ENCODE measurements around the gene FGF11. TPM values are rescaled to one million over a fixed set of nuclear protein-coding genes. Genes with fewer than 3 reads are reported as not detected.

The FGF11 gene
- polyA plus RNA-seq, 3 donors, result 2.2 TPM; not detected in 2

GRCh38 chr17:7407082-7407481 lies 32.2 kb upstream of the FGF11 start:
- no peak overlapping the region for H2AFZ ChIP-seq (ENCODE audit: insufficient read depth, low read depth, low read length, poor library complexity, severe bottlenecking)
- no peaks in the 10 kb centered on the region for H3K36me3 ChIP-seq (replicated peaks in 1 of 2; ENCODE audit: control insufficient read depth in 1 of 2, insufficient read depth in 2 of 2, low read length in 2 of 2)
- H3K9ac ChIP-seq (ENCODE audit: insufficient read depth, low read length, poor library complexity, severe bottlenecking), result no peak overlapping the region
- WGBS (ENCODE audit: insufficient coverage), result 87% methylated on average over 3 of the region's 13 CpGs
- peaks cover 0 to 8% (median 3%) of the 10 kb centered on the region in 7 donors for H3K9me3 Mint-ChIP-seq
- peak overlapping the region in 1 of 2 donors; percentile 71 for H3K4me3 Mint-ChIP-seq
- no peaks in the 10 kb centered on the region for H3K9me3 ChIP-seq (replicated peaks in 1 of 2; ENCODE audit: control insufficient read depth in 1 of 2, insufficient read depth in 1 of 2, low read length in 2 of 2)
- H3K4me1 Mint-ChIP-seq, result peaks cover 21% of the 10 kb centered on the region
- TF ChIP-seq CTCF (IDR thresholded peaks at IDR 0.05), result no peak
- peak overlapping the region in 1 of 7 donors; percentile 84 for H3K27ac Mint-ChIP-seq
- H3K36me3 Mint-ChIP-seq, result peaks cover 0 to 5% of the 10 kb centered on the region in 2 donors
- no peak overlapping the region for H3K4me3 ChIP-seq (replicated peaks in 1 of 3; ENCODE audit: low read depth in 2 of 3, low read length in 3 of 3)
- H3K27me3 ChIP-seq (ENCODE audit: control insufficient read depth in 2 of 2, insufficient read depth in 2 of 2, low read length in 2 of 2), result peaks cover 4 to 37% of the 10 kb centered on the region in 2 donors
- H3K27me3 Mint-ChIP-seq (ENCODE audit: low read depth in 3 of 3), result peaks cover 36 to 49% (median 46%) of the 10 kb centered on the region in 3 donors
- intact Hi-C loops (cut with micrococcal nuclease), result loop anchor here in 1 of 2 donors (10.0 kb wide), 1 partner anchor 192 kb away; the partner anchor contains the start of genes ACADVL and DLG4
- DNase-seq, result no peak
- H3K4me1 ChIP-seq (ENCODE audit: control insufficient read depth in 1 of 2, insufficient read depth in 2 of 2, low read length in 2 of 2), result peaks cover 13 to 24% of the 10 kb centered on the region in 2 donors
- peaks cover 3% of the 10 kb centered on the region for H3K79me2 ChIP-seq (ENCODE audit: insufficient read depth, low read length)
- no peak overlapping the region for H3K27ac ChIP-seq (ENCODE audit: low read depth in 1 of 2, low read length in 2 of 2)
- H4K20me1 ChIP-seq (ENCODE audit: insufficient read depth, low read length), result no peaks in the 10 kb centered on the region
- H3K4me2 ChIP-seq (replicated peaks; ENCODE audit: extremely low read depth, low read length, poor library complexity, severe bottlenecking), result no peak overlapping the region

- no peak within 1 kb of the TSS for H3K9ac ChIP-seq (ENCODE audit: insufficient read depth, low read length, poor library complexity, severe bottlenecking)
- Mint-ChIP-seq H3K27me3 (ENCODE audit: low read depth in 3 of 3) (peaks cover 36 to 49% (median 46%) of the 10 kb centered on the region in 3 donors), H3K4me1 (peaks cover 20% of the 10 kb centered on the region), H3K4me3 (peak within 1 kb of the TSS; percentile 34 to 71), H3K36me3 (peaks cover 0 to 5% of the 10 kb centered on the region in 2 donors), H3K9me3 (peaks cover 0 to 8% (median 3%) of the 10 kb centered on the region in 7 donors), H3K27ac (peak within 1 kb of the TSS in 1 of 7 donors; percentile 84)
- peaks cover 12 to 22% of the 10 kb centered on the region in 2 donors for H3K4me1 ChIP-seq (ENCODE audit: control insufficient read depth in 1 of 2, insufficient read depth in 2 of 2, low read length in 2 of 2)
- no peak within 1 kb of the TSS for H3K27ac ChIP-seq (ENCODE audit: low read depth in 1 of 2, low read length in 2 of 2)
- no peak for TF ChIP-seq CTCF (IDR thresholded peaks at IDR 0.05)
- WGBS (ENCODE audit: insufficient coverage), result 7% methylated on average over 4 of the region's 12 CpGs
- no peaks in the 10 kb centered on the region for H3K9me3 ChIP-seq (replicated peaks in 1 of 2; ENCODE audit: control insufficient read depth in 1 of 2, insufficient read depth in 1 of 2, low read length in 2 of 2)
- peak within 1 kb of the TSS; percentile 11 for H3K4me2 ChIP-seq (replicated peaks; ENCODE audit: extremely low read depth, low read length, poor library complexity, severe bottlenecking)
- no peak for DNase-seq
- no peak within 1 kb of the TSS for H2AFZ ChIP-seq (ENCODE audit: insufficient read depth, low read depth, low read length, poor library complexity, severe bottlenecking)
- no peaks in the 10 kb centered on the region for H4K20me1 ChIP-seq (ENCODE audit: insufficient read depth, low read length)
- H3K36me3 ChIP-seq (replicated peaks in 1 of 2; ENCODE audit: control insufficient read depth in 1 of 2, insufficient read depth in 2 of 2, low read length in 2 of 2), result no peaks in the 10 kb centered on the region
- H3K79me2 ChIP-seq (ENCODE audit: insufficient read depth, low read length), result peaks cover 3% of the 10 kb centered on the region
- peaks cover 4 to 37% of the 10 kb centered on the region in 2 donors for H3K27me3 ChIP-seq (ENCODE audit: control insufficient read depth in 2 of 2, insufficient read depth in 2 of 2, low read length in 2 of 2)
- intact Hi-C loops (cut with micrococcal nuclease), result loop anchor here in 1 of 2 donors (10.0 kb wide), 1 partner anchor 193 kb away; the partner anchor contains the start of genes ACADVL and DLG4
- no peak within 1 kb of the TSS for H3K4me3 ChIP-seq (replicated peaks in 1 of 3; ENCODE audit: low read depth in 2 of 3, low read length in 3 of 3)
Observed at GRCh38 chr17:7407485-7408251, 31.6 kb upstream of the FGF11 start, which contains the start of gene NLGN2. NLGN2 (plus strand) TSS chr17:7407845; CDS start chr17:7408256, 411 bp downstream.

All from CD14-positive monocyte (primary cell).